GM18517 (cell line): ENCODE measurements around the gene SRSF10.

Experiments
- ATAC-seq: cut with Tn5 transposase; IDR thresholded peaks from one replicate; pipeline ENCODE4 v1.9.1; 2021; ENCODE audit warnings: mild to moderate bottlenecking, moderate library complexity; ENCODE audit not compliant: unreplicated experiment

SRSF10 gene

DNA sequence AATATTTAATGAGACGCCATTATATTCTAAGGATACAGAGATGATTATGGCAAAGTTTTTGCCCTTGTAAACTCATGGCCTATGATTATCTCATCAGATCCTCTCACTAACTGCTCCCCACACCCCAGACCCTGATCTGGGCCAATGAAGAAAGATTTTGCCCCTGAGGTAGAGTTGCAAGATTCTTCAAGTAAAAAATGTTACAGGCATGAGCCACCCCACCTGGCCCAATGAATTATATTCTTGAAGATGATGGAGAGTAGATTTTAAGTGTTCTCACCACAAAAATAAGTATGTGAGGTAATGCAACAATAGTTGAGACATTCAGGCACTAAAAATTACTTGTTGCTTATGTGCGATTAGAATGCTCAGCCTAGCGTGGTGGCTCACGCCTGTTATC lies 65.2 kb downstream of the SRSF10 start:
- ATAC-seq, result no peak
